ENCODE results near the gene SLC51B.

The SLC51B gene

DNA sequence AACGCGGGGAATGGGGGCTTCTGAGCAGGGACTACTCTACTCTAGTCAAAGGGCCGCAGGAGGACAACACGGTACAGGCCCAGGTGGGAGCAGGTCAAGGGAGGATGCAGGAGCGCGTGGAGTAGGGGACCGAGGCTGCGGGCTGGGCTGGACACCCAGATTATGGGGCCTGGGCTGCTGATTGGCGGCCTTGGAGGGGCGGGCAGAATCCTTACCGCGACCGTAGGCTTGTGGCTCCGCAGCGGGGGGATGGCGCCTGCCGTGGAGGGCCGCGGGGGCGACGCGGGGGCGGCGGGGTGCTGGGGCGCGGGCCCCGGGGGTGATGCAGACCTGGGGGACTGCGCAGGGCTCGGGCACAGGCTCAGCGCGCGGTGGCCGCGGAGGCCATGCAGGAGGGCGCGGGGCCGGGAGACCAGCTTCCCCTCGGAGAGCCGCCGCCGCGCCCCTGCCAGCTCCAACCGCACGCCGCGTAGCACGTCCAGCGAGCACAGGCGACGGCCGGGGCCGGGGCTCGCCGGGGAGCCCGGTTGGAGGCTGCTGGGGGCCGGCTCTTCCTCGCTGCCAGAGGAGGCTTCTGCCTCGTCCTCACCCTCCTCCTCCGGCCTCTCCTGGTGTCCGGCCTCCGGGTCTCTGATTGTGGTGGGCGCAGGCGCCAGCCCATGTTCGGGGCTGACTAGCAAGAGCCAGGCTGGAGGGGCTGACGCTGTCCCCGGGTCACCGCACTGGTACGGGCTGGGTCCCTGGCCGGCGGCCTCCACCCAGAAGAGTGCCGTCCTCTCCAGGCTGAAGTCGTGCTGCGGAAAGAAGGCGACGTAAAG, 56.9 kb downstream of the SLC51B start:
- no peak for DNase-seq

DNA sequence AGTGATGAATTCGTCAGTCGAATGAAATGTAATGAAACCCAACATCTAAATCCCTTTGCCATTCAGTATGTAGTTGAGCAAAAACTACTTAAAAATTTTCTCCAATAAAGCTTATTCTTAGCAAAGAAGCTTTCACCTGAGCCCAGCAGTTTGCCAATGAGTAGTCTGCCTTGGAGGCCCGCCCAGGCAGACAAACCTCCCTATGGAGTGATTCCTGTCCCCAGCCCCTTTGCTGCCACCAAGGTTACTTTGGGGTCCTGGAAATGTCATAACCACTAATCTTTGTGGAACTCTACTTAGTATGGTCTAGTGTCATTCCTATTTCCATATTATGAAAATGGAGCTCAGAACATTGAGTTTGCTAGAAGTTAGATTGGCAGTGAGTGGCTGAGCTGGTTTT, 57.7 kb downstream of the SLC51B start:
- DNase-seq: no peak

All from activated naive CD4-positive, alpha-beta T cell treated with Interleukin-2 at 50 U/mL for 16 hours (primary cell).